A549 (cell line): ENCODE results near the gene M6PR.

Experiments
- MAZ ChIP-seq: fragments of 150-350 bp; IDR thresholded peaks from 2 replicates; pipeline ENCODE4 v1.6.1; 2014; ENCODE audit warnings: antibody characterized with exemption, low read depth, low read length, borderline replicate concordance
- POLR2A ChIP-seq: IDR thresholded peaks from 2 replicates; pipeline ENCODE4 v1.6.1; 2012; ENCODE audit warnings: mild to moderate bottlenecking, low read length

- TF ChIP-seq POLR2A (no peak), MAZ (no peak)
Measured at GRCh38 chr12:8913702-8914032, 35.8 kb downstream of the M6PR start.
